HG03571 (cell line): Measurements from ENCODE around the gene EYS.

ENCODE experiments used
- ATAC-seq: cut with Tn5 transposase; IDR thresholded peaks from one replicate; pipeline ENCODE4 v1.9.1; 2021; ENCODE audit not compliant: unreplicated experiment

EYS gene

GRCh38 chr6:64672131-64672530 lies 1034.9 kb downstream of the EYS start:
- ATAC-seq, result no peak

- no peak for ATAC-seq
Observed at GRCh38 chr6:64665137-64665536, 1041.9 kb downstream of the EYS start.

GRCh38 chr6:64664480-64664879 lies 1042.5 kb downstream of the EYS start:
- ATAC-seq, result no peak

- ATAC-seq, result no peak
Observed at GRCh38 chr6:64644024-64644423, 1063.0 kb downstream of the EYS start.

- ATAC-seq, result no peak
Observed at GRCh38 chr6:64630901-64631300, 1076.1 kb downstream of the EYS start.

GRCh38 chr6:64622944-64623343 lies 1084.1 kb downstream of the EYS start:
- no peak for ATAC-seq

GRCh38 chr6:64602993-64603392 lies 1104.0 kb downstream of the EYS start:
- no peak for ATAC-seq

- ATAC-seq, result no peak
Observed at GRCh38 chr6:64591676-64592036, 1115.4 kb downstream of the EYS start.

- no peak for ATAC-seq
Observed at GRCh38 chr6:64590965-64591675, 1115.9 kb downstream of the EYS start.

GRCh38 chr6:64589961-64590360 lies 1117.1 kb downstream of the EYS start:
- ATAC-seq, result no peak

GRCh38 chr6:64580346-64580745 lies 1126.7 kb downstream of the EYS start:
- ATAC-seq, result no peak

GRCh38 chr6:64553249-64553786 lies 1153.7 kb downstream of the EYS start:
- ATAC-seq, result no peak

GRCh38 chr6:64547594-64548268 lies 1159.3 kb downstream of the EYS start:
- ATAC-seq, result no peak

- no peak for ATAC-seq
Observed at GRCh38 chr6:64539917-64540316, 1167.1 kb downstream of the EYS start.

GRCh38 chr6:64538722-64539121 lies 1168.3 kb downstream of the EYS start:
- ATAC-seq, result no peak

- no peak for ATAC-seq
Observed at GRCh38 chr6:64527899-64528298, 1179.1 kb downstream of the EYS start.

- ATAC-seq, result no peak
Observed at GRCh38 chr6:64522859-64523258, 1184.2 kb downstream of the EYS start.

- no peak for ATAC-seq
Observed at GRCh38 chr6:64520050-64520449, 1187.0 kb downstream of the EYS start.

- ATAC-seq, result no peak
Observed at GRCh38 chr6:64516393-64516792, 1190.6 kb downstream of the EYS start.

- ATAC-seq, result no peak
Observed at GRCh38 chr6:64507661-64508060, 1199.4 kb downstream of the EYS start.

- ATAC-seq, result no peak
Observed at GRCh38 chr6:64505312-64505711, 1201.7 kb downstream of the EYS start.

GRCh38 chr6:64504503-64504902 lies 1202.5 kb downstream of the EYS start:
- no peak for ATAC-seq

GRCh38 chr6:64502801-64503200 lies 1204.2 kb downstream of the EYS start:
- ATAC-seq, result no peak
